ENCODE data around the gene OSTC. TPM values are rescaled to one million over a fixed set of nuclear protein-coding genes. Genes with fewer than 3 reads are reported as not detected.

Gene OSTC
- 262 and 336 TPM in 2 replicates for total RNA-seq

DNA sequence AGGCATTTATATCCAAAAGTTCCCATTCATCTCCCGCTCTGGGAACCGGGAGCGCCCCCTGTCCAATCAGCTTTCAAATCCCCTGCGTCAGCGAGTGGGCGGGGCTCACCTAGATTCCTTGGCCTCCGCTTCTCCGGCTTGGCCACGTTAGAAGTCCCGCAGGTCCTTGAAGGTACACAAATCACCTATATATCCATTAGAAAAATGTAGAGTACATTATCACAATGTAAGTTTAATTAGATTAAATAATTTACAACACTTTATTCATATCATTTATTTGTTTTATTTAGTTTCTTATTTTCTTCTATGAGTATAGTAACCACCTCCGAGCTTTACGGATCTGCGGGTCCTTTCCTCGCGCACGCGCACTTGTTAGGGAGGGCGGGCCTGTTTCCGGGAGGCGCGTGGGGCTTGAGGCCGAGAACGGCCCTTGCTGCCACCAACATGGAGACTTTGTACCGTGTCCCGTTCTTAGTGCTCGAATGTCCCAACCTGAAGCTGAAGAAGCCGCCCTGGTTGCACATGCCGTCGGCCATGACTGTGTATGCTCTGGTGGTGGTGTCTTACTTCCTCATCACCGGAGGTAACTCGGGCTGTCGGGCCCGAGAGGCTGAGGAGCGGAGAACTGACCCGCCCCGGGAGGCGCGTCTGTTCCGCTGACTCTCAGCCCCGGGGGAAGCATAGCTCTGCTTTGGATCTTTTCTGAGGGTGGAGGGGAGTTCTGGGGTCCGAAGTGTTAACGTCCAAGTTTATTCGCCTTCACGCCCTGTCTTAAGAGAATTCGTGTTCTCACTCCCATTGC is at the start of gene OSTC:
OSTC (plus strand) TSS at position 388 of the 802 bp plus-strand sequence; CDS start at position 445, 57 bp downstream.

DNA sequence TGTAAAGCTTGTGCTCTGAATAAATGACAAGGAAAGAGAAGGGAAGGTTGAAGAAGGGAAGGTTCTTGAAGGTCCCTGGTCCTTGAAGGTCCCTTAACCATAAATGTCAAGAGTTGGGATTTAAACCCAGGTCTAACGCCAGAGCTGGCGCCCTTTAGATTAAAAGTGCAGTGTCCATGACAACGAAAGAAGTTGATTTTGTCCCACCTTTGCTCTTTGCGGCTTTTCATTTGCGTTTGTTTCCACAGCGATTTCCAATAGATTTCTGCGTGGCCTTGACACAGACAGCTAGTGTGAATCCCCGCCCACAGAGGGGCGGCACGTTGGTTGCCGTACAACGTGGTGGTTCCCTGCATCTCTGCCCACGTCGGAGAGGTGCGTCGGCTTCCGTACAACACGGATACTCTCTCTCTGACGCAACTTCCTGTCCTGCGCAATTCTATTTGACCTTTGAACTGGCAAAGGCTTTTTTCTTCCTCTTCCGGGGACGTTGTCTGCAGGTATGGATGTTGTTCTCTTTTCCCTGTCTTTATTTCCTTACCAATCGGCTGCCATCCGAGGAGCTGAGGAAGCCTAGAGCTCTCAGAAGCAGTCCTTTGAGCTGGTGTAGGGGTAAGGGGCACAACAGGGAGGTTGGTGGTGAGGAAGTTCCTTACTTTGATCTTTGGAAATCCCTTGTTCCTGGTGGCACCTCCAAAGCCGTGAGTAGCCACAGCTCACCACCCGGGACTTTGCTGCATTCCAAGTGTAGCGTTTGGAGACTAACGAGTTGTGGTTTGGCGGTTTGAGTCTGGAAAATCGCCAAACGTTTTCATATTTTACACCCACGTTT is 30.1 kb upstream of the OSTC start, which contains the start of gene RPL34:
RPL34 (plus strand) TSS at position 476 of the 832 bp plus-strand sequence. CDS start 1,384 bp downstream, outside the sequence.

Small RNA genes within 50 kb of the gene (small RNA-seq; reads per million reads assigned to genes)
- 0.10 reads per million for gene RNU6-431P (ENCODE audit: low replicate concordance)

Other genes with a start within 250 kb of the OSTC start
- gene RPL34, start 30.0 kb upstream of the OSTC start, total RNA-seq: 321 and 406 TPM in 2 replicates
- gene ETNPPL, start 112.5 kb downstream of the OSTC start, total RNA-seq: not detected in 2 replicates

Data from placental pericyte (primary cell).